Inflammatory macrophage (primary cell): ENCODE results near the gene NEURL3.
"Not testable (repeated sequence)": the region's sequence is repeated elsewhere in the genome, so short reads cannot be mapped to it uniquely, and the experiment has no call there.

ENCODE experiments used
- DNase-seq, 2 donors: peaks; one replicate each; pipeline ENCODE4 v3.0.0-alpha.2; 2020 to 2022

Gene NEURL3

DNA sequence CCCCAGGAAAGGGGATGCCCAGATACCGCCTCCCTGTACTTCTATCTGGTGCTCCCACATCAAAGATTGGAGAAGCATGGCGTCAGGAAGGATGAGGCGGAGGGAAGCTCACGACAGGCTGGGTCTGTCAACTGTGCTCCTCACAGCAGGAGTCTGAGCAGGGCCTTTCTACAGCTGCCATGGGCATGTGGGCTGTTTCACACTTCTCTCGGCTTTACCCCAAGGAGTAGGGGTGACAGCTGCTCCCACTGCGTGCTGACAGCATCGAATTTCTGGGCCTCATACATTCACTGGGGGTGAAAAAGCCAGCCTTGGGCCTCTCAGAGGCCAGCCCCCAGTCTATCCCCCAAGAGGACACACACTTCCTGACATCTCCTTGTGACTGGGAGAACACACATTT lies 21.1 kb downstream of the NEURL3 start:
- DNase-seq, result no peak

DNA sequence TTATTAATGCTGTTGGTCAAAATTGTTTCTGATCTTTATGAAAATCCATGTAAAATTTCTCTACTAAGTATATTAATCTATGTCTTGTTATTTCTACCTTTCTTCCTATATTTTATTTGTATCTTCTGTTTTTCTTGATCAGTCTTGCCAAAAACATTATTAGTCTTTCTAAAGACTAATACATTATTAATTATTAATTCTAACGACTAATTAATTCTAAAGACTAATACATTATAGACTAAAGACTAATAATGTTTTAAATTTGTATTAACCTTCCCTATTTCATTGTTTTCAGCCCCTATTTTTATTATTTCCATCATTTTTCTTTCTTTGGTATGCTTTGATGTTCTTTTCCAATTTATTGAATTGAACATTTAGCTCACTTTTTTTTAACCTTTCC lies 27.7 kb downstream of the NEURL3 start:
- no peak for DNase-seq

- DNase-seq, result no peak
Observed at GRCh38 chr2:96471772-96472171, 33.4 kb downstream of the NEURL3 start.

- DNase-seq, result peak; percentile 20 to 49
Observed at GRCh38 chr2:96470636-96471035, 34.5 kb downstream of the NEURL3 start.

- no peak for DNase-seq
Observed at GRCh38 chr2:96470109-96470508, 35.0 kb downstream of the NEURL3 start.

GRCh38 chr2:96468904-96469303 lies 36.3 kb downstream of the NEURL3 start:
- DNase-seq, result no peak

- DNase-seq, result no peak
Observed at GRCh38 chr2:96464651-96465050, 40.5 kb downstream of the NEURL3 start.

- no peak for DNase-seq
Observed at GRCh38 chr2:96464061-96464460, 41.1 kb downstream of the NEURL3 start.

GRCh38 chr2:96463119-96463518 lies 42.0 kb downstream of the NEURL3 start:
- peak in 1 of 2 donors; percentile 24 for DNase-seq

DNA sequence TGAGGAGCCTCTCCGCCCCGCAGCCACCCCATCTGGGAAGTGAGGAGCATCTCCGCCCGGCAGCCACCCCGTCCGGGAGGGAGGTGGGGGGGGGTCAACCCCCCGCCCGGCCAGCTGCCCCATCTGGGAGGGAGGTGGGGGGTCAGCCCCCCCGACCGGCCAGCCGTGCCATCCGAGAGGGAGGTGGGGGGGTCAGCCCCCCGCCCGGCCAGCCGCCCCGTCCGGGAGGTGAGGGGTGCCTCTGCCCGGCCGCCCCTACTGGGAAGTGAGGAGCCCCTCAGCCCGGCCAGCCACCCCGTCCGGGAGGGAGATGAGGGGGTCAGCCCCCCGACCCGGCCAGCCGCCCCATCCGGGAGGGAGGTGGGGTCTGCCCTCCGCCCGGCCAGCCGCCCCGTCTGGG lies 43.5 kb downstream of the NEURL3 start:
- not testable (repeated sequence) for DNase-seq

DNA sequence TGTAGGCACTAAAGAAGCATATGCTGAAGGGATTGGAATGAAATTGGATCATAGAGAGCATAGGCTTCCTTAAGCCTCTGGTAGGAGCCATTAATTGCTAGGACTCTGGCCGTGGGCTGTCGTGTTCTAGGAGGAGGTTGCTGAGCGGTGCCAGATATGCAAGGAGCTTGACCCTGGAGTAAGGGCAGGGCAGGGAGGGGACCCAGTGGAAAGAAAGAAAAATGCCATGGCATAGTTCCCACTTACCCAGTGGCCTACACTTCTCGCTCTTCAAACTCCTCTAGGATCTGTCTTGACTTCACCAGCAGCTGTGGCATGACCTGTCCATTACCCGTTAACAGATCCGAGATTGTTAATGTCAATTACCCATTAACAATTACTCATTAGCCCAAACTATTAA lies 53.1 kb downstream of the NEURL3 start:
- no peak for DNase-seq

- DNase-seq, result no peak
Observed at GRCh38 chr2:96449637-96450036, 55.5 kb downstream of the NEURL3 start.

- no peak for DNase-seq
Observed at GRCh38 chr2:96449174-96449573, 56.0 kb downstream of the NEURL3 start.

DNA sequence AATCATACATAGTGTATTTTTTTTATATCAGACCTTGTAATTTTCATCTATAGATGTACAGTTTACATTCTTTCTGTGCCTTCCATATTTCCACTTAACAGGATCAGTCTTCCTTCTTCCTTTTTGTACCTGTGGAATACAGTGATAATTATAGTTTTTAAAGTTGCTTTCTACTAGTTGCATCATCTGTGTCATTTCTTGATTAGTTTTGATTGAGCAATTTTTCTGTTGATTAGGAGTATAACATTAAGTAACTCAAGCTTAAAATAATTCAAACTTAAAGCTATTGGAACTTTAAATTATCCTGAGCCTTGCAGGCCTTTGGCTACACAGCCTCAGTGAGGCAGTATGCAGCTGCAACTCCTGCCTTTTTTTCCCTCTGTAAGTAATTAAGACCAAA lies 57.4 kb downstream of the NEURL3 start:
- DNase-seq, result no peak
